IMR-90 (cell line): Measurements from ENCODE around the gene TBXAS1.

Experiments
- CTCF ChIP-seq: conservative IDR thresholded peaks from 2 replicates; pipeline ENCODE4 v1.5.1; 2012; ENCODE audit warnings: mild to moderate bottlenecking, low read depth, low read length, improper control_type of control experiment
- USF2 ChIP-seq: fragments of 150-350 bp; IDR thresholded peaks from 2 replicates; pipeline ENCODE4 v1.6.1; 2017; ENCODE audit warnings: mild to moderate bottlenecking, antibody characterized with exemption, low read length, low read depth

GRCh38 chr7:139887992-139888481 lies 59.0 kb downstream of the TBXAS1 start:
- no peak for TF ChIP-seq USF2
- TF ChIP-seq CTCF: no peak
